GM06990 (cell line): ENCODE results near the gene TINAGL1.

Source experiments
- DNase-seq: peaks from one replicate; pipeline ENCODE4 v3.0.0-alpha.2; 2011; ENCODE audit not compliant: insufficient read length; ENCODE audit errors: extremely low read depth
- H3K27me3 ChIP-seq: replicated peaks from 2 replicates; pipeline ENCODE4 v1.6.0; 2011; ENCODE audit warnings: low read length; ENCODE audit not compliant: control insufficient read depth, insufficient read depth
- H3K36me3 ChIP-seq: 2 replicates; pipeline ENCODE4 v1.5.1; 2011; ENCODE audit warnings: low read length; ENCODE audit not compliant: control insufficient read depth, insufficient read depth
- H3K4me3 ChIP-seq: replicated peaks from 2 replicates; pipeline ENCODE4 v1.5.1; 2011; ENCODE audit warnings: low read depth, mild to moderate bottlenecking, control low read depth, low read length
- CTCF ChIP-seq: IDR thresholded peaks from 2 replicates; pipeline ENCODE4 v1.5.1; 2011; ENCODE audit warnings: low read length, control low read depth, mild to moderate bottlenecking, inconsistent platforms; ENCODE audit not compliant: insufficient read depth, poor library complexity, severe bottlenecking

TINAGL1 gene

GRCh38 chr1:31560394-31560793 is 15.9 kb upstream of the TINAGL1 start:
- Histone ChIP-seq H3K4me3 (no peak overlapping the region), H3K27me3 (no peaks in the 10 kb centered on the region), H3K36me3 (no peaks in the 10 kb centered on the region)
- TF ChIP-seq CTCF: no peak
- DNase-seq: no peak

GRCh38 chr1:31562707-31563360 is 13.5 kb upstream of the TINAGL1 start:
- Histone ChIP-seq H3K27me3 (no peaks in the 10 kb centered on the region), H3K4me3 (no peak overlapping the region), H3K36me3 (no peaks in the 10 kb centered on the region)
- DNase-seq: no peak
- no peak for TF ChIP-seq CTCF

- Histone ChIP-seq H3K36me3 (no peaks in the 10 kb centered on the region), H3K27me3 (no peaks in the 10 kb centered on the region), H3K4me3 (no peak overlapping the region)
- TF ChIP-seq CTCF: no peak
- no peak for DNase-seq
Observed at GRCh38 chr1:31564606-31564989, 11.7 kb upstream of the TINAGL1 start.

GRCh38 chr1:31567956-31568570 is 8.3 kb upstream of the TINAGL1 start:
- Histone ChIP-seq H3K27me3 (no peaks in the 10 kb centered on the region), H3K4me3 (no peak overlapping the region), H3K36me3 (no peaks in the 10 kb centered on the region)
- DNase-seq: no peak
- no peak for TF ChIP-seq CTCF

- Histone ChIP-seq H3K36me3 (no peaks in the 10 kb centered on the region), H3K27me3 (no peaks in the 10 kb centered on the region), H3K4me3 (no peak overlapping the region)
- no peak for TF ChIP-seq CTCF
- no peak for DNase-seq
Observed at GRCh38 chr1:31568895-31569595, 7.3 kb upstream of the TINAGL1 start.
